ENCODE measurements around the gene RHBDL1.

DNA sequence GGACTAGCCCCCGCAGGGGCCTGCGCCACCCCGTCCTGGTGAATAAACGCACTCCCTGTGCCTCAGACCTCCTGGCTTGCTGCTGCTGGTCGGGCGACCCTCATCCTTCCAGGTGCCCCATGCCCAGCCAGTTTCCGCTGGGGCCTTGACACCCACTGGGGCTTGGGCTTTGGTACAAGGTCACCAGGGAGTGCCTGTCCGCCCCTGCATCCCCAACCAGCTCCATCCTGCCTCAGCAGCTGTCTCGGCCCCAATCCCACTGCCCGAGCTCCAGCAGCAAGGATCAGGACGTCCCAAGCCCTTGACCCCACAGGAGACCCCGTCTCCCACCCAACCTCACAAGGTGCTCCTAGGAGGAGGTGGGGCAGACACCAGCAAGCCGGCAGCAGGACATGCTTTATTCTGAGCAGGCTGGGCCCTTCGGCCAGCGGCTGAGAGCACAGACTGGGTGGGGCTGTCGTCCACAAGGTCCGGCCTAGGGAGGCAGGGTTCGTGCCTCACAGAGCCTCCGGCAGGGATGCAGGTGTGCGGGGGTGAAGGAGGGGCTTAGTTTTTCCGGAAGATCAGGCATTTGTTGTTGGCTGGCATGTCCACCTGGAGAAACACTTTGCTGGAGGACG is 41.3 kb upstream of the RHBDL1 start:
- TF ChIP-seq, protein P1, sequence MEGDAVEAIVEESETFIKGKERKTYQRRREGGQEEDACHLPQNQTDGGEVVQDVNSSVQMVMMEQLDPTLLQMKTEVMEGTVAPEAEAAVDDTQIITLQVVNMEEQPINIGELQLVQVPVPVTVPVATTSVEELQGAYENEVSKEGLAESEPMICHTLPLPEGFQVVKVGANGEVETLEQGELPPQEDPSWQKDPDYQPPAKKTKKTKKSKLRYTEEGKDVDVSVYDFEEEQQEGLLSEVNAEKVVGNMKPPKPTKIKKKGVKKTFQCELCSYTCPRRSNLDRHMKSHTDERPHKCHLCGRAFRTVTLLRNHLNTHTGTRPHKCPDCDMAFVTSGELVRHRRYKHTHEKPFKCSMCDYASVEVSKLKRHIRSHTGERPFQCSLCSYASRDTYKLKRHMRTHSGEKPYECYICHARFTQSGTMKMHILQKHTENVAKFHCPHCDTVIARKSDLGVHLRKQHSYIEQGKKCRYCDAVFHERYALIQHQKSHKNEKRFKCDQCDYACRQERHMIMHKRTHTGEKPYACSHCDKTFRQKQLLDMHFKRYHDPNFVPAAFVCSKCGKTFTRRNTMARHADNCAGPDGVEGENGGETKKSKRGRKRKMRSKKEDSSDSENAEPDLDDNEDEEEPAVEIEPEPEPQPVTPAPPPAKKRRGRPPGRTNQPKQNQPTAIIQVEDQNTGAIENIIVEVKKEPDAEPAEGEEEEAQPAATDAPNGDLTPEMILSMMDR (conservative IDR thresholded peaks at IDR 0.05; ENCODE audit: low read depth in 2 of 2) = no peak
- no peak for TF ChIP-seq POLR2AphosphoS5 (IDR thresholded peaks at IDR 0.05; ENCODE audit: low read depth)
- no peak for TF ChIP-seq JUNB (IDR thresholded peaks at IDR 0.05; ENCODE audit: unreplicated experiment)
- TF ChIP-seq, protein P2, sequence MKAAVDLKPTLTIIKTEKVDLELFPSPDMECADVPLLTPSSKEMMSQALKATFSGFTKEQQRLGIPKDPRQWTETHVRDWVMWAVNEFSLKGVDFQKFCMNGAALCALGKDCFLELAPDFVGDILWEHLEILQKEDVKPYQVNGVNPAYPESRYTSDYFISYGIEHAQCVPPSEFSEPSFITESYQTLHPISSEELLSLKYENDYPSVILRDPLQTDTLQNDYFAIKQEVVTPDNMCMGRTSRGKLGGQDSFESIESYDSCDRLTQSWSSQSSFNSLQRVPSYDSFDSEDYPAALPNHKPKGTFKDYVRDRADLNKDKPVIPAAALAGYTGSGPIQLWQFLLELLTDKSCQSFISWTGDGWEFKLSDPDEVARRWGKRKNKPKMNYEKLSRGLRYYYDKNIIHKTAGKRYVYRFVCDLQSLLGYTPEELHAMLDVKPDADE (IDR thresholded peaks at IDR 0.05) = no peak
- no peak for TF ChIP-seq EZH2 (IDR thresholded peaks at IDR 0.05; ENCODE audit: low read depth, unreplicated experiment)
- TF ChIP-seq EZH2phosphoT487 (IDR thresholded peaks at IDR 0.05; ENCODE audit: unreplicated experiment) = no peak
- TF ChIP-seq, protein P3, sequence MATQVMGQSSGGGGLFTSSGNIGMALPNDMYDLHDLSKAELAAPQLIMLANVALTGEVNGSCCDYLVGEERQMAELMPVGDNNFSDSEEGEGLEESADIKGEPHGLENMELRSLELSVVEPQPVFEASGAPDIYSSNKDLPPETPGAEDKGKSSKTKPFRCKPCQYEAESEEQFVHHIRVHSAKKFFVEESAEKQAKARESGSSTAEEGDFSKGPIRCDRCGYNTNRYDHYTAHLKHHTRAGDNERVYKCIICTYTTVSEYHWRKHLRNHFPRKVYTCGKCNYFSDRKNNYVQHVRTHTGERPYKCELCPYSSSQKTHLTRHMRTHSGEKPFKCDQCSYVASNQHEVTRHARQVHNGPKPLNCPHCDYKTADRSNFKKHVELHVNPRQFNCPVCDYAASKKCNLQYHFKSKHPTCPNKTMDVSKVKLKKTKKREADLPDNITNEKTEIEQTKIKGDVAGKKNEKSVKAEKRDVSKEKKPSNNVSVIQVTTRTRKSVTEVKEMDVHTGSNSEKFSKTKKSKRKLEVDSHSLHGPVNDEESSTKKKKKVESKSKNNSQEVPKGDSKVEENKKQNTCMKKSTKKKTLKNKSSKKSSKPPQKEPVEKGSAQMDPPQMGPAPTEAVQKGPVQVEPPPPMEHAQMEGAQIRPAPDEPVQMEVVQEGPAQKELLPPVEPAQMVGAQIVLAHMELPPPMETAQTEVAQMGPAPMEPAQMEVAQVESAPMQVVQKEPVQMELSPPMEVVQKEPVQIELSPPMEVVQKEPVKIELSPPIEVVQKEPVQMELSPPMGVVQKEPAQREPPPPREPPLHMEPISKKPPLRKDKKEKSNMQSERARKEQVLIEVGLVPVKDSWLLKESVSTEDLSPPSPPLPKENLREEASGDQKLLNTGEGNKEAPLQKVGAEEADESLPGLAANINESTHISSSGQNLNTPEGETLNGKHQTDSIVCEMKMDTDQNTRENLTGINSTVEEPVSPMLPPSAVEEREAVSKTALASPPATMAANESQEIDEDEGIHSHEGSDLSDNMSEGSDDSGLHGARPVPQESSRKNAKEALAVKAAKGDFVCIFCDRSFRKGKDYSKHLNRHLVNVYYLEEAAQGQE (IDR thresholded peaks at IDR 0.05; ENCODE audit: unreplicated experiment) = no peak
- TF ChIP-seq CREB1 (CRISPR knock-in tag; IDR thresholded peaks at IDR 0.05; ENCODE audit: low read depth) = no peak
- TF ChIP-seq ZNF331 (CRISPR knock-in tag; IDR thresholded peaks at IDR 0.05; ENCODE audit: low read depth) = no peak
